ENCODE results near the gene WNT6. TPM values are rescaled to one million over a fixed set of nuclear protein-coding genes. Genes with fewer than 3 reads are reported as not detected.

Gene WNT6
- total RNA-seq, 2 experiments from 2014 or later, result not detected

- DNase-seq (peak in 2 of 14 experiments; percentile 33 to 60), ATAC-seq (ENCODE audit: poor library complexity) (no peak)
- peak overlapping the region; percentile 74 to 95 for H3K27ac ChIP-seq (ENCODE audit: low read depth in 1 of 2, low read length in 2 of 2)
- H3K4me1 ChIP-seq (ENCODE audit: insufficient read depth, low read length), result peaks cover 59% of the 10 kb centered on the region
- H3K4me3 ChIP-seq (ENCODE audit: low read length), result peak overlapping the region; percentile 61
- ChIA-PET CTCF (interaction anchor here (0.7 to 11.9 kb wide), 17 partner anchors 10 to 490 kb away, joined by 3 to 500 read pairs (median 7); partner anchors contain the start of genes DNPEP, TTLL4 and WNT10A), POLR2A (interaction anchor here (0.8 to 10.3 kb wide), 9 partner anchors 11 to 681 kb away, joined by 3 to 455 read pairs (median 4); partner anchors contain the start of genes CNPPD1, RNF25, STK36 and TTLL4)
- Mint-ChIP-seq H3K36me3 (ENCODE audit: low read depth) (no peaks in the 10 kb centered on the region), H3K9me3 (no peaks in the 10 kb centered on the region), H3K4me3 (peak overlapping the region; percentile 88), H3K4me1 (ENCODE audit: low read depth) (peaks cover 51% of the 10 kb centered on the region), H3K27me3 (peaks cover 35% of the 10 kb centered on the region), H3K27ac (peak overlapping the region; percentile 91)
- intact Hi-C loops (cut with DNase I, micrococcal nuclease), result loop anchor here (1.0 kb wide), 4 partner anchors 11 to 45 kb away; no protein-coding TSS in a partner anchor
- no peaks in the 10 kb centered on the region for H3K9me3 ChIP-seq (ENCODE audit: control insufficient read depth in 1 of 2, insufficient read depth in 1 of 2, low read length in 2 of 2)
- TF ChIP-seq CTCF (IDR thresholded peaks at IDR 0.05), result no peak
- peaks cover 10 to 24% of the 10 kb centered on the region in 2 experiments for H3K27me3 ChIP-seq (ENCODE audit: control insufficient read depth in 1 of 2, insufficient read depth in 2 of 2, low read length in 2 of 2)
- H3K36me3 ChIP-seq (ENCODE audit: insufficient read depth, low read length), result peaks cover 3% of the 10 kb centered on the region
Measured at GRCh38 chr2:218897394-218898108, 37.9 kb downstream of the WNT6 start.

GRCh38 chr2:218898109-218898878, 38.7 kb downstream of the WNT6 start:
- intact Hi-C loops (cut with DNase I, micrococcal nuclease), result loop anchor here (1.0 kb wide), 3 partner anchors 22 to 46 kb away; no protein-coding TSS in a partner anchor
- peaks cover 45% of the 10 kb centered on the region for H3K4me1 Mint-ChIP-seq (ENCODE audit: low read depth)
- Histone ChIP-seq H3K27me3 (ENCODE audit: control insufficient read depth in 1 of 2, insufficient read depth in 2 of 2, low read length in 2 of 2) (peaks cover 10 to 24% of the 10 kb centered on the region in 2 experiments), H3K4me1 (ENCODE audit: insufficient read depth, low read length) (peaks cover 53% of the 10 kb centered on the region), H3K36me3 (ENCODE audit: insufficient read depth, low read length) (peaks cover 3% of the 10 kb centered on the region), H3K4me3 (ENCODE audit: low read length) (peak overlapping the region; percentile 61), H3K27ac (ENCODE audit: low read depth in 1 of 2, low read length in 2 of 2) (peak overlapping the region in 1 of 2 donors; percentile 74), H3K9me3 (ENCODE audit: control insufficient read depth in 1 of 2, insufficient read depth in 1 of 2, low read length in 2 of 2) (no peaks in the 10 kb centered on the region)
- TF ChIP-seq CTCF (IDR thresholded peaks at IDR 0.05), result peak; percentile 99
- H3K27me3 Mint-ChIP-seq, result peaks cover 41% of the 10 kb centered on the region
- H3K9me3 Mint-ChIP-seq, result no peaks in the 10 kb centered on the region
- peak; percentile 56 to 87 (median 76) for DNase-seq
- CTCF ChIA-PET, result interaction anchor here (0.7 to 11.9 kb wide), 18 partner anchors 11 to 489 kb away, joined by 3 to 500 read pairs (median 6); partner anchors contain the start of genes DNPEP and WNT10A
- H3K4me3 Mint-ChIP-seq, result peak overlapping the region; percentile 88
- H3K27ac Mint-ChIP-seq, result peak overlapping the region; percentile 91
- H3K36me3 Mint-ChIP-seq (ENCODE audit: low read depth), result no peaks in the 10 kb centered on the region
- ATAC-seq (ENCODE audit: poor library complexity), result peak; percentile 14
- POLR2A ChIA-PET, result interaction anchor here (0.6 to 10.3 kb wide), 8 partner anchors 11 to 682 kb away, joined by 3 to 455 read pairs (median 4); partner anchors contain the start of genes CNPPD1, TTLL4, WNT10A and WNT6

- no peak for ATAC-seq (ENCODE audit: poor library complexity)
- no peak for TF ChIP-seq CTCF (IDR thresholded peaks at IDR 0.05)
- H3K27ac Mint-ChIP-seq, result no peak overlapping the region
Measured at GRCh38 chr2:218899147-218899546, 39.5 kb downstream of the WNT6 start.

More at GRCh38 chr2:218899147-218899546, 39.5 kb downstream of the WNT6 start:
- H3K4me3 ChIP-seq (ENCODE audit: low read length), result no peak overlapping the region
- Mint-ChIP-seq H3K9me3 (no peaks in the 10 kb centered on the region), H3K36me3 (ENCODE audit: low read depth) (no peaks in the 10 kb centered on the region), H3K4me1 (ENCODE audit: low read depth) (peaks cover 36% of the 10 kb centered on the region), H3K4me3 (no peak overlapping the region), H3K27me3 (peaks cover 45% of the 10 kb centered on the region)
- no peak overlapping the region for H3K27ac ChIP-seq (ENCODE audit: low read depth in 1 of 2, low read length in 2 of 2)
- intact Hi-C loops (cut with DNase I, micrococcal nuclease), result no loop called here
- peaks cover 45% of the 10 kb centered on the region for H3K4me1 ChIP-seq (ENCODE audit: insufficient read depth, low read length)
- ChIA-PET POLR2A (interaction anchor here (2.0 to 10.3 kb wide), 2 partner anchors 20 to 39 kb away, joined by 6 to 455 read pairs; partner anchors contain the start of gene WNT10A), CTCF (interaction anchor here (2.9 to 11.9 kb wide), 5 partner anchors 11 to 81 kb away, joined by 19 to 500 read pairs (median 35); partner anchors contain the start of gene WNT10A)
- peaks cover 11 to 26% of the 10 kb centered on the region in 2 experiments for H3K27me3 ChIP-seq (ENCODE audit: control insufficient read depth in 1 of 2, insufficient read depth in 2 of 2, low read length in 2 of 2)
- peaks cover 3% of the 10 kb centered on the region for H3K36me3 ChIP-seq (ENCODE audit: insufficient read depth, low read length)
- H3K9me3 ChIP-seq (ENCODE audit: control insufficient read depth in 1 of 2, insufficient read depth in 1 of 2, low read length in 2 of 2), result no peaks in the 10 kb centered on the region
- DNase-seq, result no peak
